ENCODE results near the gene EPAS1.

Gene EPAS1

DNA sequence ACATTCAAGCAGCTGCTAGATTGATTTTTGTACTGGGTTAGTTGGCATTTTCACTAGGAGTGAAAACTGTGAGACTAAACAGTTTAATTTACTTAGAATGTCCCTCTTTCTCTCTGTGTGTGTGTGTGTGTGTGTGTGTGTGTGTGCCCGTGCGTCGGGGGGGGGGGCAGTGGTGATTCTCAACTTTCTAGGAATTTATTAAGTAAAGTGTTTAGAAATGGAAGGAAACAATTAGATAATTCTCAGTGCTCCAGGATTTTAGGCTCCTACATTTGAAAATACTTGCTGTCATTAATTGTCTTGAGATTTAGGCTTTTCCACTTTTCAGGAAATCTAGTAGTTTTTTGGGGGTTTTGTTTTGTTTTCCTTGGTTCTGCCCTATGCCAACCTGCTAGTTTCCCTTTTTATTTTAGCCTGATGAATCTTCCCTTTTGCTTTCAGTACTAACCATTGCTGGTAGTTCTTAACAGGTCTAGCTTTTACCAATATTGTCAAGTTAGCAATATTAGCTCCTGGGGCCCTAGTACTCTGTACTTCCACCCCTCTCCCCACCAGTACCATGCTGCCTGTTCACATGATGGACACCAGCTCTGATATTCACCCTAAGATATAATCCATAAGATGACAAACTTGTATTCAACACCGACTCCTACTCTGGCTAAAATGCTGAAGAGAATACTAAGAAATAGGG, 4.9 kb downstream of the EPAS1 start:
- no peak for DNase-seq (ENCODE audit: low spot score)

DNA sequence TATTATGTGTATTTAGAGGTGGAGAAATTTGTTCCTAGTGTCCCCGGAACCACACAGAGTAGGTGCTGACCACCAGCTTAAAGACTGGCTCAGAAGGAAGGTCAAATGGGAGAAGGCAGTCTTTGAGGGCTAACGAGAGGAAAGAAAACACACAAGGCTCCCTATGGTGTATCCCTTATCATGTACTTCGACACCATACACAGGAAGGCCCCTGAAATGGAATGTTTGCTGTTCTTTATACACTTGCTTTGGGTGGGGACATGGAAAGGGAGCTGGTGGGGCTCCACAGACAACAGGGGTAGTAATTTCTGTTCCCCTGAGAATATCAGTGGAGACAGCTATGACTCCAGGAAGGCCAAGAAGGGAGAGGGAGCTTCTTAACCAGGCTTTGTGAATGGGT, 6.0 kb downstream of the EPAS1 start:
- DNase-seq (ENCODE audit: low spot score), result no peak

DNA sequence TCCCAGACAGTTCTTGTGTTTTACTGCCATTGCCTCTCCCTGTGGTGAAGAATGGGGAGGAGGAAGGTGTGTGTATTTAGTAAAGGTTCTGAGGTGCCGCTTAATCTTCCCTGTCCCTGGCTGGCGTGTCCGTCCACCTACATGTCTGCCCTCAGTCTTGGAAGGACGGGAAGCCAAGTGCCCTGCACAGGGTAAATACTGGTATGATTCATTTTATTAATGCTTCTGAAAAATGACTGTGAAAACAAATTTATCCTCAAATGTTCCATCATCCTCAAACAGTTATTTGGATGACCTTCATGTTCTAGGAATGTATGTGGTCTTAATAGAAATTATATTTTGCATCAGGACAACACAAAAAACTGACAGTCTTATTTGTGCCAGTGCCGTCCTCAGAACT, 6.6 kb downstream of the EPAS1 start:
- no peak for DNase-seq (ENCODE audit: low spot score)

DNA sequence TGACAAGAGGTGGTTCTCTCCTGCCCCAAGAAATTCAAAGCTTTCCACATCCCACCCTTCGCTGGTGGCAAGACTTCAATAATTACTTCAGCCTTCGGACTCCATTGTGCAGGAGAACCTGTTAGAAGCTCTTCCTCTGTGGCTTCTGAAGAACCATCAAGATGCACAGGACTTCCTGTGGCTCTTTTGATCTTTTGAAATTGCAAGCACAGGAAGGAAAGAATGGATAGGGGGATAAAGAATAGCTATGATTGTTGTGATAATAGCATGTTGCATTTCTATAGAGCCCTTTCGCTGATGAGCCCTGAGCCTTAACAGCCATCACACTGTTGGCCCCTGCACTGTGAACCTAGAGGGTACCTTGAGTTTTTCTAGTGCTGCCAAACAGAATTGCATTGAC, 7.4 kb downstream of the EPAS1 start:
- DNase-seq (ENCODE audit: low spot score), result no peak

DNA sequence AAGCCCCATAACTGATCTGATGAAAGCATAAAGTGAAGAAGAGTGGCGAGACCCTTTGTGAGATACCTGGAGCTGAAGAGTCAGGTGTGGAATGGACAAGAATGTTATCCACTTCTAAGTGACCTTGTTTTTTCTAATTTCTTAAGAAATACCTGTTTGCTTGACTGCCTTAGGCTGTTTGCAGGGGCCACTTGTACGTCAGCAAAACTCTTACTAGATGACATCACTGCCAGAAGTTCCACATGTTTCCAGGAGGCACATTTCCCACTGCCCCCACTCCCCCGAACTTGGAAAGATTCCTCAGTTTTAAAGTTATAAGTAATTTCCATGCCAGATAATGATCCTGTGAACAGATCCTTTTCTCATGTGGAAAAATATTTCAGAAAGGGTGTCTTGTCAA, 8.0 kb downstream of the EPAS1 start:
- DNase-seq (ENCODE audit: low spot score), result no peak

DNA sequence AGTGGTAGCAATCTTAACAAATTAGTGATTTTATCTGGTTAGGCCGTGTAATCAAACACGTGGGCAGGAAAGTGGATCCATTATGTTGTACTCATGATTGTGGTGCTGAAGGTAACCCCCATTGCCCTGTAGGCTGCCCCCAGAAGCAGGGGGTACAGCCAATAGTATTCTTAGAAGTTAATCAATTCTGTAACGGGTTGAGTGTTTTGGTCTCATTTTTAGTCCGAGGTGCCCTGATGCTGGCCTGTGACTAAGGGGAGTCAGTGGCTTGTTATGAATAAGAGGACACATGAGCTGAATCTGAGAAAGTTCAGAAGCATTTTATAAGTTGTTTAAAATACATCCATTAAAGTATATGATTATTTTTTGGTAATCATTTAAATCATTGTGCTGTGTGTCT, 8.6 kb downstream of the EPAS1 start:
- DNase-seq (ENCODE audit: low spot score), result no peak

DNA sequence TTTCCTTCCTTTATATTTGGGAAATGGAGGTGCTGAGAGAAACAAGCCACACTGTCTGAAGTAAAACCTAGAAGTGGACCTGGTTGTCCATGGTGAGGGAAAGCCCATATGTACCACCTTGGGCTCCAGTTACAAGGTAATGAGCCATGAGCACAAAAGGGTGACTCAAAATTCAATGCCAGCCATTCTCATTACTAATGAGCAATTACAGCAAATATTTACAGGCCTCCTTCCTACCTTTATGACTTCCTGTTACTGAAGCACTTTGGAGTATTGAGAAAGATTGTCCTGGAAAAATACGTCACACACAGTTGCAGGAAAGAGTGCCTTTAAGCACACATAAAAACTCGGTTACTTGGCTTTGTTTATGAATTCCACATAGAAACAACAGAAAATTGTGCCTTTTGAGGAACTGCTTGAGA, 9.1 kb downstream of the EPAS1 start:
- DNase-seq (ENCODE audit: low spot score), result no peak

DNA sequence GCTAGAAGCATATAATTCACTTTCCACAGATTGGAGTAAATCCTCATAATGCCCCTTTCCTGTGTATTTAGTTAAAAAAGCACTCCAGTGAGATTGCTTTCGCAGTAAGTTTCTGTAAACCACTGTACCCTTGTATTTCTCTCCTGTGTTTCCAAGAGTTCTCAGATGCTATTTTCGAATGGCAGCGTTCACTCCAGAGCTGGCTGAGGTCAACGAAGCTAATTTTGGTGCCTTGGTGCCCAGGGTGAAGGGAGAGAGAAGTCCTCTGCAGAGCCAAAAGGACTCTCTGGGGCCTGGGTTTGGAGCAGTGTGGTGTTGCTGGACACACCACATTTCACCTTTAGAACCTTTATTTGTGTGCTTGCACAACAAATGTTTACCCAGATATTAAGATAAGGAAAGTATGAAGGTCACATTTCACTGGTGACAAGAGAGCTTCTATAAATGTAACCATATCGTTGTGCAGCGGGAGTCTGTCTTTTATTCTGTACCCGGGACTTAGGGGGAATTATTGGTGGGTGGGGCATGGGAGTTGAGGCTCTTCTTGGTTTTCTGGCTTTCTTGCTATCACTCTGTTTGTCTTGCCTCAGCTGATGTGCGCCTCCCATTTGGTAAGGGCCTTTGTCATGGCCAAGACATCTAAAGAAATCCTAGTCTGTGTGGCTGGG, 9.9 kb downstream of the EPAS1 start:
- DNase-seq (ENCODE audit: low spot score), result no peak

DNA sequence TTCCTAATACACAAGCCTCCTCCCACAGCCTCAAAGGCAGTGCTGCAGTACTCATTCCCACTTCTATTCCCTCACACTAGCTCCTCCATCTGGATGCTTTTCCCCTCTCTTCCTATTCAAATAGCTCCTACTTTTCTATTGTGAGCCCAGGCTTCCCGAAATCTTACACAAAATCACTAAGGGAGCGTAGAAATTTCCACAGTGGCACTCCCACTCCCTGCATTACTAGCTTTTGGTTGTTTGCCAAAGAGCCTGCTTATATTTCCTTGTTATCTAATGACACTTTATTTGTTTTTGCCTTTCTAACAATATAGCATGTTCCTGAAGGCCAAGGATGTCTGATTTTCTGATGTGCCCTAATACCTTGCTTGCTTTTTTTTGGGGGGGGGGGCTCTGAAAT, 10.9 kb downstream of the EPAS1 start:
- no peak for DNase-seq (ENCODE audit: low spot score)

DNA sequence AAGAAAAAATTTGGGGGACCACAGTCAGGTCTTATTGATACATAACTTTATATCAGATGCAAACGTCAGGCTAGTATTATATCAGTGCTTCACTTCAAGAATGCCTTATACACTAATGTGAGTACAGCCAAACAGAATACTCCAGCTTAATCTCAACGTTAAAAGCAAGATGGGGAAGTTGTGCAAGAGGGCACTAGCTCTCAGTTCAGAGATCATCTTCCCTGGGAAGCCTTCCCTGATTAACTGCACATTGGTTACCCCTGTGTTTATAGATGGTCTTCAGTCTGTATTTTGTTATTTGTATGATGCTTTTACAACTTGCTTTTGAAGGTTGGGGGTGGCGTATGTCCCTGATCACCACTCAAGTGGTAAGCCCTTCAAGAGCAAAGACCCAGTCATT, 11.4 kb downstream of the EPAS1 start:
- DNase-seq (ENCODE audit: low spot score), result no peak

DNA sequence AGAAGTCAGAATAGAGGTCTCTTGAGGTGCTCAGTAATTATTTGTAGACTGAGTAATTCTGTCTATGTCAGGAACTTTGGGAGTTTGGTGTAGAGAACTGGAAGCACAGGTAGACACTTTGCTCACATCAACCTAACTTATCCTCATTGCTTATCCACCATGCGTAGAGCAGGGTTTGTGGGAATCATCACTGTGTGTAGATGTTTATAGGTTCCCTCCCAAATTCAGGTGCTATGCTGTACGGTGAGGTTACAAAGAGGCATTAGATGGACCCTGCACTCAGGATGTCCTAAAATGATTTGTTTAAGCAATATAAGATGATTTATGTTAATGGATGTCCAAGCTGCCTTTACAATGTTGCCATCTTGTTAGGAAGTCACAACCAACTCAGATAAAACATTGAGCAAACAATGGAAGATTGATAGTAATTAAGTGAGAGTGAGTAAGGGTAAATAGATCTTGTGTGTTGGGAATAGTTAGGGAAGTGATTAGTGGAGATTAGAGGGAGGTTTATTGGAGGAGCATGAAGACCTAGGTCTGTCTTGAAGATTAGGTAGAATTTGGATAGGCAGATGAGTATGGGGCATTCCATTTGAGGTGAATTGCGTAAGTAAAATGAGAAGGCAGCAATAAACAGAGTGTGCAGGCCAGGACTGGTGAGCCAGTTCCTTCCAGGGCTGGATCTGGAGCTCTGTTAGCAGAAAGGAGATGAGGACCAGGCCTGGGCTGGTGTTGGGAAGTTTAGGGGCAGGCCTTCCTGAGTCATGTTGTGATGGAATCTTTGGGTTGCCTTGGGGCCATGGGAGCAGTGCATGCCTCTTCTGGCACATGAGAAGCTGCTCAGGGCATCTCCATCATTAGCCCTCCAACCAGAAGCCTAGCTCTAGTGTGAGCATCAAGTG, 12.1 kb downstream of the EPAS1 start:
- peak; percentile 42 for DNase-seq (ENCODE audit: low spot score)

DNA sequence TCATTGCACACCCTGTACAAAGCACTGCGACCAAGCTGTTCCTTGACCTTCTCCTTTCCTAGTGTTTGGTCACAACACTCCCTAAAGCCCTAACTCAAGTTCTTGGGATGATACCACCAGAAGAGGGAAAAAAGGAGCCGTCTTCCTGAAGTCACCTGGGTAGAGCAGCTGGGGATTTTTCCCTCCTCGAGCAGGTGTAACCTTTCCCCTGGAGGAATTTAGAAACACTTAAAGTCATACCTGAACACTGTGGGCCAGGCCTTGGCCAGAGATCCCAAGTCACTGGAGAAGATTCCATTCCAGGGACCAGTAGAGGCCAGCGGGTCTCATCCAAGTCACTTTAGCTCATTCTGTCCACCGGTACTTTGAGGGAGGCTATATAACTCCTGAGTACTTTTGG, 13.2 kb downstream of the EPAS1 start:
- DNase-seq (ENCODE audit: low spot score), result no peak

DNA sequence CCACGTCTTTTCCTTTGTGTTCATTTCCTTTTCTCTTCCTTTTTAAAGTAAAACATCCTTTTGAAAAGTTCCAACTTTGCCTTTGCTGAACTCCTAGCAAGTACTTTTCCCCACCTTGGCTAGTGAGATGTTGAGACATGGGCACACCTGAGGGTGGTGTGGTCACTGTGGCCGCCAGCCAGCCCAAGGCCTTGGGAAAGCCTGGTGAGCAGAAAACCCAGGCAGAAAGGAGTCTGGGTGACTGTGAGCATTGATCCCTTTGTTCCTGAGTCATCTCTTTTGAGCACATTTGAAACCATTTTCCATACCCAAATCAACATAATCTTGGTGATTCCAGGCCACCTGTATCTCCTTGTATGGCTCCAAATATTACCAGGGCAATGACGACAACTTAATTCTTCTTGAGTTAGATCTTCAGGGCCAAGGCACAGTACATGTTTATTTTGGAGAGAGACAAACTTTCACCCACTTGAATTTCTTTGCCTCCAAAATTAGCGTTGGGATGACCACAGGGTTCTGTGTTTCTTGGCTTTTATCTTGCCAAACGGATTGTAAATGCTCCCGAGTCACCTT, 14.5 kb downstream of the EPAS1 start:
- no peak for DNase-seq (ENCODE audit: low spot score)

DNA sequence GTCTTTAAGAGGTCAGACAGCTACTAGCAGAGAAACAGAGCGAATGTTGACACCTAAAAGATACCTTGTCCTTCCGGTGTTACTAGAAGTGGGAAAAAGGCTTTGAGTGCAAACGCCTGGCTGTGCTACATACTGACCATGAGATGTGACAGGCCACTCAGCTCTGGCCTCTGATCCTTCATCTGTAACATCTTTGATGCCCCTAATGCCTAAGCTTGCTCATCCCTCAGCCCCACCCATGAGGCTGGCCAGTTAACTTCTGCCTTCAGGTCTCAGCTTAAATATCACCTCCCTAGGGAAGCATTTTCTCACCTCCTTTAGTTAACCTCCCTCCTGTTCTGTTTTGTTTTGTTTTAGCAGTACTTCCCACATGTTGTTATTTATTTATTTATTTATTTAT, 15.9 kb downstream of the EPAS1 start:
- DNase-seq (ENCODE audit: low spot score), result no peak

DNA sequence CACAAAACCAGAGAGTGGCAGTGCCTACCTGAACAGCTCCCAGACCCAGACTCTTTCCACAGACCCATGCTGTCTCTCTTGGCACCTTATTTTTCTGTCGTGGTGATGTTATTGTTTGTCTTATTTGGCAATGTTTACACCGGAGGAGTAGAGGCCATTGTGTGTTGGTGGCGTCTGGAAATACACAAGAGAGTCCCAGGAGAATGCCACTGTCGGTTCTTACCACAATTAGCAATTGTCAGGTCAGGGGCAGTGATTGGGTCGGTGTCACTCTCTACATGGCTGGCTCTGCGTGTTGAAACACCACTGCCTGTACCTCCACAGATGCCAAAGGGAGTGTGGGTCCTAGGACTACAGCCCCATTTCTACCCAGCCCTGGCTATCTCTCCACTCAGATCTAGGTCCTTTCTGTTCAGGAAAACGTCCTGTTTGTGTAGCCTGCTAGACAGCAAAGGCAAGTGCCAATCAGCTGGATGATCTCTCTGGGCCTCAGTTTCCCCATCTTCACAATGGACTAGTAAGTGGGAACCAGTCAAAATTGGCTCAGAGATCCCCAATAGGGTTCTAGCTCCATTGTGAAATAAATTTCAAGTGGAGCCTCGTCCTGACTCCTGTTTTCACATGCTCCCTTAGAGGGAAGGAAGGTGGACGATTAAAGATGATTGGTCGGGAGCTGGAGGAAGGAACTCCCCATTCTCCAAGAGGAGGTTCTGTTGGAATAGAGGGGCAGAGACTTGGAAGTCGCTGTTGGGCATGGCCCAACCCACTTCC, 17.0 kb downstream of the EPAS1 start:
- no peak for DNase-seq (ENCODE audit: low spot score)

DNA sequence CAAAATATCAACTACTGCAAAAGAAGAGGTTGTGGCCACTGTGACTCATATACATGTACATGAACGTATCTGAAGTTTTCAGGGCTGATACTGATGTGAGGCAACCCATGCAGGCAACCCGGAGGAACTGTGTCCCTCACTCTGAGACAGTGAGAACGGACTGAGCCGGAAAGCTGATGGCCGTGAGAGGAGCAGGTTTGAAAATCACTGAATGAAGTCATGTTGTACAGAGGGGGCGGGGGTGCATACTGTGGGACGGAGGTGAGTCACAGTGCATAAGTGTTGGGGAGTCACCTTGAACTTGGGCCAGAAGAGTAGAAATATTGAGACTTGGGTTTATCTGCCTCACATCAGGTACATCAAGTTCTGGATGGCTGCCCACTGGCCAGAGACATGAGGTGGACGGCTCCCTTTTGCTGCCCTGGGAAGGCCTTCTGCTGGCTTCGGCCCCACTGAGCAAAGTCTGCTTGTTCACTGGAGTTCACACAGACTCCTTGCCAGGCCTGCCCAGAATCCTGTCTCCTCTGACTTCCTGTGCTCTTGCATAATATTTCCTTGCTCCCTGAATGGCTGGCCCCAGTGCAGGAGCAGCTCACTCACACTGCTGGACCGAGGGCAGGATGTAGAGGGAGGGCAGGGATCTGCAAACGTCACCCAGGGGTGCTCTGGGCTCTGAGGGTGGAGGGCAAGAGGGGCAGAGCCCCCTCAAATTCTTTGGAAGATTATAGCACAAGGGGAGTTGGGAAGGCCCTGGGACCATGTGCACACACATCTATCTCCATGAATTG, 18.1 kb downstream of the EPAS1 start:
- DNase-seq (ENCODE audit: low spot score), result peak; percentile 76

DNA sequence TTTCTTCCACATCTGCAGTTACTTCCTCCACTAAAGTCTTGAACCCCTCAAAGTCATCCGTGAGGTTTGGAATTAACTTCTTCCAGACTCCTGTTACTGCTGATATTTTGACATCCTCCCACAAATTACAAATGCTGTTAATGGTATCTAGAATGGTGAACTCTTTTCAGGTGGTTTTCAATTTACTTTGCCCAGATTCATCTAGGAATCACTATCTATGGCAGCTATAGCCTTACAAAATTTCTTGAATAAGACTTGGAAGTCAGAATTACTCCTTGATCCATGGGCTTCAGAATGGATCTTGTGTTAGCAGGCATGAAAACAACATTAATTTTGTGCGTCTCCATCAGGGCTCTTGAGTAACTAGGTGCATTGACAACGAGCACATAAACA, 19.9 kb downstream of the EPAS1 start:
- no peak for DNase-seq (ENCODE audit: low spot score)

DNA sequence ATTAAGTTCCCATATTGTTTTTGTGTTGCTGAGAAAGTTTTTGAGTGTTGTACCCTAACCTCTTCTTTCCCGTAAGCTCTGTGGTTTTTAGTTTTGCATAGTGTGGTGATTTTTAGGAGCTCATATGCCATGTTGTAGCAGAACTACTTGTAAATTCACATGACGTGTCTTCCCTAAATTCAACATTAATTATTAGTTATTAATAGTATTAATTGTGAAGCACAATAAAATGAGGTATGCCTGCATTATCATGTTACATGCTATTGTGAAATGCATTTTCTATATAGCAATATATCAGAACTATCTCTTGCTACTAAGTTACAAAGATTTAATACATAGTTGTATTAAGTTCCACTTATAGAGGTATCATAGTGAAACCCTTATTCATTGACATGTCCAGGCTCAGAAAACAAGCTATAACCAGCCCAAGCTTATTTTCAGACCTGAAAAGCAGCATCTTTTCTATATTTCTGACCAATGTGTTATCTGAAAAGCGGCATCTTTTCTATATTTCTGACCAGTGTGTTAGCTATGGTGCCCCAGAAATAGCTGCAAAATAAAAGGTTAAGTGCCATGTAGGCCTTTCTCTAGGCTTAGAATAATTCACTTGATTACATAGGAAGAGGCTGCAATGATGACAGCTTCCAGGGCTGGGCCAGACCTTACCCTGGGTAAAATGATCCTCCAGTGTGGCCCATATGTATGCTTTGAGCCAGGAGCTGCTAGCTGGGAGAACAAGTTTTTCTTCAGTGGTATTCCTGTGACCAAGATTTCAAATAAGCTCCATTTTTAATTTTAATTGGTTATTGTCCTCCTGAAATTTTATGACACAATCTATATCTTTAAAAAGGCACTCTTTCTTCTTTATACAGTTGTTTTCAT, 21.6 kb downstream of the EPAS1 start:
- no peak for DNase-seq (ENCODE audit: low spot score)

DNA sequence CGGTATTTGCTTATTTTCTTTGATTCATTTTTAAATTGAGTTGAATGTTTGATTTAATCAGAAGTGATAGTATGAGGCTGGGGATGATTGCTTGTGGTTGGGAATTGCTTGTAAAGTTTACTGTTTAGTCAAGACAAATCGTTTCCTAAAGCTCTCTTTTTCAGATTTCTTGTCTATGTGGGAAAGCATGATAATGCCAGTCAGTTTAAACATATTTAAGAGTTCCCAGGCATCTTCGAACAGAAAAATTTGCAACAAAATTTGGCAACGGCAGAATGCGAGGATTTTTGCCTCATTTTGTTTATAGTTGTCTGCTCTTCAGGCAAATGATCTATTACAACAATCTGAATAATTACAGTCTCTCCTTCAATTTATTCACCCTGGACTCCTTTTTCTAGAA, 22.5 kb downstream of the EPAS1 start:
- no peak for DNase-seq (ENCODE audit: low spot score)

DNA sequence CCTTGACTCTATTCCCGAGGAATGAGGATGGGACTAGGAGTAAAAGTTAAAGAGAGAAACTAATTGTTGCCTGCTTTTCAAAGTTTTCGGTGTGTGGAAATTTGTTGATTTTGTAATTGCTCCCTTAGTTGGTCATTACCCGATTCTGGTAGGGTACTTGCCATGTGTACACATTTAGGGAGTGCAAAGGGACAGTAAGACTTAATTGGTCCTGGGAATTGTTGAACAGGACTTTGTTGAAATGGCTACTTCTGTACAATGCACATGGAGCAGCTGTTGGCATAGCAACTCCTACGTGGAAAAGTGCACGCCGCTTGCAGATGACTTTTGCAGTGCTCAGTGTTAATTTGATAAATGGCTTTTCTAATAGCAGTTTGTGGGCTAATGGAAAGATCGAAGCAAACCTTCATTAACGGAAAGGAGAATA, 22.9 kb downstream of the EPAS1 start:
- DNase-seq (ENCODE audit: low spot score), result no peak
